Erythroblast (primary cell): ENCODE data around the gene IDH3A.
A peak's percentile ranks its signal among the peaks of the same experiment; 100 is the strongest.

Experiments used
- DNase-seq, 2 experiments: peaks; one replicate each; lab custom pipeline; 2025; lab: John Stamatoyannopoulos, UW
- GATA1 ChIP-seq: IDR thresholded peaks from 2 replicates; pipeline ENCODE4 v1.6.1; 2011; ENCODE audit warnings: low read depth, mild to moderate bottlenecking, control low read depth, low read length, moderate library complexity
- POLR2A ChIP-seq: IDR thresholded peaks from 2 replicates; pipeline ENCODE4 v1.6.1; 2011; ENCODE audit warnings: mild to moderate bottlenecking, low read length

Gene IDH3A

DNA sequence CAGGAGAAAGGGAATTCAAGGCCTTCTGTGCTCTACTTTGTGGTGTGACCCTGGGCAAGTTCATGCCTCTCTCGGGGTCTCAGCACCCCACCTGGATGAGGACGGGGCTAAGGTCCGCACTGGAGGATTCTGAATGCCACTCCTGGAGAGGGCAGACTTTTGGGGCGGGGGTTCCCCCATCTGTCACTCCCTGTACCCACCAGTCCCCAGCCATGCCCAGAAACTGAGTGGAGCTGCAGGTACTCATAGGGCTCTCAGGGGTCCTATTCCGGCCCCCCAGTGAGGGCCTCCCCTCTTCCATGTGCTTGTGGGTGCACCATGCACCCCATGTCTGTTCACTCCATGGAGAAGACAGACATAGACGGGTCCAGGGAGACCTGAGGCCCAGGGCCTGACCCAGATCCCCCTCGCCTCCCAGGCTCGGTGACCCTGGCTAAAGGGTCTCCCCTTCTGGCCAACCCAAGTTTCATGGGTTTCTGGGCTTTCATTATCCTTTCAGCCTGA is 59.2 kb downstream of the IDH3A start:
- TF ChIP-seq POLR2A (no peak), GATA1 (no peak)
- DNase-seq: no peak

DNA sequence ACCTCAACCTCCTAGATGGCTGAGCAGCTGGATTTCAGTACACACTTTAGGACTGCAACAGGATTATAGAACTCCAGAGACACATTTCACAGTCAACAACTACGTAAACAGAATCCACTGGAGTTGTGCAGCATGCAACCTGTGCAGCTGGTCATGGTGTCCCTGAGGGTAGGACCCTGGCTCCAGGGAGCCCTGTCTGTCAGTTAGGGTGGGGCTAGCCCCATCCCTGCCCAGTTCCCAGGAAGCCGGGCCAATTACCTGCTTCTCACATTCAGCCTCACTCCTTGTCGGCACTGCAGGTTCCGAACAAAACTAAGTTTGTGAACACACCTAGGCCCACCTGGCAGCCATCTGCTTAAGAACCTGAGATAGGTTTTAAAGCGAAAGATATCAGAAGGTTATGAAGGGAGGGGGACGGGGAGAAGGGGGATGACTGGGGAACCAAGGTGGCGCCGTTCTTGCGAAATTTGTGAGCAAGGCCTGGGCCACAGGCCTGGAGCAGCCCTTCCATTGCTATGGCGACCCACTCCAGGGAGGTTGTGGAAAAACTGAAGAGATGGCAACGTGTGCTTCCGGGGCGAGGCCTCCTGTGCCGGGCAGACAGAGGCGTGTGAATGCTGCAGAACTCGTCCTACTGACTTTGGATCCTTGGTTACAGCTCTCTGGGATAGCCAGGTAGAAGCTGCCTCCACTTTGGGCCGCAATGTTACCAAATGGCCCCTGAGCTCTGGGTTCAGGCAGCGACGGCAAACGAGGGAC is 59.9 kb downstream of the IDH3A start:
- TF ChIP-seq POLR2A (no peak), GATA1 (no peak)
- DNase-seq: no peak

DNA sequence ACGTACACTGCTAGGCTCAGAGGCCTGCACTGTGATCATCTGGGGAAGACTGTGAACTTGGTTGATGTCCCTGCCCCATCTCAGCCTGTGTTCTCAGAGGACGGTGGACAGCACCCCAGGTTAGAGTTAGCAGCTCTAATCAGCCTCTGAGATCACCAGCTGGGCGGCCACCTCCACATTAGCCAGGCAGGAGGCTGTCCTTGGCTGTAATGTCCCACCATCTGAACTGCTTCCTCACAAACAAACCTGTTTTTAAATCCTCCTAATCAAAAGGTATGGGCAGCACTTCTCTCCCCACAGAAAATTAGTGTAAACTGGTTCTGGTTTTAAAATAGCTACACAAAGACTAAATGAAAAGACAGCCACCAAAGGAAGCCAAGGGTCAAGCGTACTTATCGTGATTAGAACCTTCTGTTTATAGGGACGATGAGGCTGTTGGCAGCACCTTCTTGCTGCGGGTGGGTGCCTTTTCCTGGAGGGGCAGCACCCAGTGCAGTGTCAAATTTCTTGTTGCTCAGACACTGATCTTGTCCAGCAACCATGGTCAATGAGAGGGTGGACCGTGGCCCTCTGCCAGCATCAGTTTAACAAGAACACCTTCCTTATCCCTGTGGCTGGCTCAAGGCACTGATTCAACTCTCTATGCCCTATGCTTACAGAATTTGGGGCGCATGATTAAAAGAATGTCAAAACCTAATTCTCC is 60.6 kb downstream of the IDH3A start:
- no peak for DNase-seq
- TF ChIP-seq POLR2A: no peak

DNA sequence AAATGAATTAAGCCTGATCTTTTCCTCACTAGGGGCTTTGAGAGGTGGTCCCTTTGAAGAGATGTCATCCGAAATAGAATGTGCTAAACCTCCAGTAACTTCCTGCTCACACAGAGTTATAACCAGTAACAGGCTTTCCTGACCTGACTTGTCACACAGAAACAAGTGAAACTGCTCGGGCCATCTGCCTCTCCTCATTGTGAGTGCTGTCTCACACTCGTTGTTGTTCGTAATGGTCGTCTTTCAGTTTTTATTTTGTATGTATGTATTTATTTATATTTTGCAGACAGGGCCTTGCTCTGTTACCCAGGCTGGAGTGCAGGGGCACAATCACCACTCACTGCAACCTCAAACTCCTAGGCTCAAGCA is 61.2 kb downstream of the IDH3A start:
- TF ChIP-seq POLR2A (no peak), GATA1 (no peak)
- DNase-seq: no peak

DNA sequence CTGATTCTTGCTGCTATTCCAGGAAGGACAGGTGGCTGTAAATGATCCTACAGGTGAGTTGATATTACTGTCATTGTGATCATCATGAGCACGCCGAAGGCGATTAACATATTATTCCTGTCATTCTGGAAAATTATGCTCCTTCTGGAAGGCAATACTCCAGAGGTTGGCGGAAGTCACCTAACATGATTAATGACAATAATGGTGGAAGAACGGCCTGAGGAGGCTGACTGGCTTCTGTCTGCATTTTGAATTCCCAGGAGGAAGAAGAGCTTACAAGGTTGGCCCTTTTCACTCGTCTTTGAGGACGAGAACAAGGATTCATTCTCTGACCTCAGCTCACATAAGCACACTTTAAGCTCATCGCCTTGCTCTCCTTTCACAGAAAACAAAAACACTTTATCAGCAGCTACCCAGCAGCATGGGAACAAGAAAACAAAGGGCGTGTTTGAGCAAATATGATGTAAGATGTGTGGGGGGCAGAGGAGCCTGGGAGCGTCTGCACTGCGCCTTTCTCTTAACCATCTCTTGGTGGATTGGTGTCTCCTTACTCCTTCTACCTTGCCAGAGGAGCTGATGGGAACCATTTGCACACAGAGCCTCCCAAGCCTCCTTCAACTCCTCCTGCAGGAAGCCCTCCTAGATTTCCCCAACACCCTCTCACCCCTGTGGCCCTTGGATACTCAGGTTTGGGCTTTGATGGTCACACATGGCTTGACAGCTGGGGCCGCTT is 62.2 kb downstream of the IDH3A start:
- no peak for DNase-seq
- TF ChIP-seq POLR2A: no peak
- TF ChIP-seq GATA1: no peak

DNA sequence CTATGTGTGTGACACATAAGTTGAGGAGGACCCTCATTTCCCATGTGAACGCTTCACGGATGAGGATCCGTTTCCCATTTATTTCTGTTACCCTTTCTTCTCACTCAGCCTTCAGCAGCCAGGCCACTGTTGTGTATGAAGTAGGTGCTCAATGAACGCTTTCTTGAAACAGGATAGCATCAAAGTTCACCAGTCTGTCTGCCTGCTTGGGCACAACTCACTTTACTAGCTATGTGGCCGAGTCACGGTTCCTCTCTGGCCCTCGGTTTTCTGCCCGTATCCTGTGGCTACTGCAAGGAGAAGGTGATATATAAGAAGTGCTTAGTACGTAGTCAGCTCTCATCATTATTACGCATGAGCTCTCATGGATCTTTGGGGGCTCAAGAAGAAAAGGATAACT is 62.8 kb downstream of the IDH3A start:
- DNase-seq: no peak
- TF ChIP-seq POLR2A (no peak), GATA1 (no peak)

DNA sequence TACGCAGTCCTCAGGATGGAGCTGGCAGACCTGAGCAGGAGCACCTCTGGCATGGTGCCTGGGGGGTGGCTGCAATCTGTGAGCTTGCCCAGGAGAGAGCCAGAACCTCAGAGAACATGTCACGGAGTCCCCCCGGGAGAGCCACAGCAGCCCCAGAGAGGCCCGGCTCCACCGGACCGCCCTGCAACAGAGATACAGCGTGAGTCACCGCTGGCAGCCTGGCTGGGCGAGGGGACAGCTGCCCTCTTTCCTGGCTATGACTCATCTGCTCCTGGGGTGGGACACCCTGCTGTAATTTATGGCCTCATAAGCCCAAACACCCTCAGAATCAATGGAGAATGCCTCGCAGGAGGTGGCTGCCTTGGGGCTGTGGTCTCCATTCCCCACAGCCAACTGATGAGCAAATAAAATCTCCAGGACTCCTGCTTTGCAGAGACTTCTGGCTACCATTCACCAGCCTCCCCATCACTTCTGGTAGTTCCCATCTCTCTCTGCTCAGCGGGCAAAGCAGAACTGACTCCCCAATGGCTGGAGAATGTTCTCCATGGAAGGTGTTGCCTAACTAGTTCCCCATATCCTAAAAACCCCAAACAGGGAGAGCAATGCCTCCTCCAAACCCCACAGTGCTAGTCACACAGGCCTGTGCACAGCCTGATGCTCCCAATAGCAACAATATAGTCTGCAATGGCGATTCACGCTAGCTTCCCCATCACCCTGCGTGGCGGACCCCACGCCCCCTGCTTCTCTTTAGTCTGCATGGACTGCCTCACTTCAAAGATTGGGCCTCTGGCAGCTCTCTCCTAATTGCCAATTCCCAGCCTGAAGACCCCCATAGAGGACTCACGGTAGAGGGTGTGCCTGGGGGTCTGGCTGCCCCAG is 63.6 kb downstream of the IDH3A start:
- peak; percentile 52 to 82 for DNase-seq
- TF ChIP-seq GATA1 (no peak), POLR2A (no peak)

DNA sequence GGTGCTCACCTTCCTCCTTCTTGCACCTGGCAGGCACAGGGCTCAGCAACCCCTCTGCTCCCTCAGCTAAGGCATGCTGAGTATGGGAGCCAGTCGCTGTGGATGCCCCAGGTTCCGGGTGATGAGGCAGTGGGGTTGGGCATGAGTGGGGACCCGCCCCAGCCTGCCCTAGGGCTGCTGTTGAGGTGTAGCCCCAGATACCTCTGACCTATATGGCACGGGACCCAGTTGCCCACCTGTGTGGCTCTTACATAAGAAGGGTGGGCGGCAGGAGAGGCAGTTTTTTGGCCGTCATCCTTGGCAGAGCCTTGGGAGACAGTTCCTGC is 64.2 kb downstream of the IDH3A start:
- no peak for DNase-seq
- TF ChIP-seq POLR2A (no peak), GATA1 (no peak)

DNA sequence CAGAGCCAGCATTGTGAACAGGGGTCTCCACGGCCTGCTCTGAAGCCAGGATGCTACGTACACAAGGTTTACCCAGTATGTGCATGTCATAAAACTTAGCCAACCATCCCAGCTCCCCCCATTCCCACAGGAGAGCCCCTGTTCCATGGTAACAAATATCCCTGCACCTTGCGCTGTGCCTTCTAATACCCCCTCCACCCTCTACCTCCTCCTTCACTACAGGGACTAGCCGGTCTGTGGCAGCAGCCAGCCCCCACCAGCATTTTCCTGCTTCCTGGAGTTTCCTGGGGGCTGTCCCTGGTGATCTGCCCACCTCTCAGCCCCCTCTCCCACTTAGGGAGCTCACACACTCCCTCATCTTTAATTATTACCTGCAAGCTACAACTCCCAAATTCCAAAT is 64.8 kb downstream of the IDH3A start:
- DNase-seq: no peak
- no peak for TF ChIP-seq GATA1
- no peak for TF ChIP-seq POLR2A

DNA sequence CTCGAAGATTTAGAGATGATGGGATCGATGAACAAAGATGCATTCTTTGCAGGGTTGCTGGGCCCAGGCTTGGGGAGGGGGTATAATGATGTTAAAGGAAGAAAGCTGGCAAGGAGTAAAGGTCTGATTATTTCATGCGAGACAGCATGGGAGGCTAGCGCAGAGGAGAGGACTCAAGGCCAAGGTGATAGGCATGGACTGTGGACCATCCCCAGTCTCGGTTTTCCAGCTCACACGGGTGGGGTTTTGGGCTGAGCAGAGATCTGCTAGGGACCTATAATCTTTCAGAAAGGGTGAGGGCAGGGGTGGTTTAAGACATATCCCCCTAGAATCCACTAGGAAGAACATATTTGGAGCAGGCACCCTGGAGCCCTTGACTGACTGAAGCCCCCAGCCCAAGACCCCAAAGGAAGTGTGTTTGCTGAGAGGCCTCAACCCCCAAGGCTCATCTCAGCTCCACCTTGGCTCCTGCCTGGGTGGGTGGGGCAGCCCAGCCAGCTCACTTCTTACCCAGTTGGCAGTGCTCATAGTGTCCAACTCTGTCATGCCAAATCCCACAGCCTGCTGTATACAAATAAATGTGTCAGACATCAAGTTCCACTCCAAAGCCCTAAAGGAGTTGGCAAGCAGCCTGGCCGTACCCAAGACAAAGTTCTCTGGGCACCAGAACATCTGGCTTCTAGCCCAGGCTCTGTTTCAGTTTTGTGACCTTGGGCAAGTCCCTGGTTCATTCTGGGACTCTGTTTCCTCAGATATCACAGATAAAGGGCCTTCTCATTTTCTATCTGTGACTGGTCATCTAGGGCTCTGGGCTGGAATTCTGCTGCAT is 67.3 kb downstream of the IDH3A start:
- no peak for DNase-seq
- TF ChIP-seq GATA1 (no peak), POLR2A (no peak)

DNA sequence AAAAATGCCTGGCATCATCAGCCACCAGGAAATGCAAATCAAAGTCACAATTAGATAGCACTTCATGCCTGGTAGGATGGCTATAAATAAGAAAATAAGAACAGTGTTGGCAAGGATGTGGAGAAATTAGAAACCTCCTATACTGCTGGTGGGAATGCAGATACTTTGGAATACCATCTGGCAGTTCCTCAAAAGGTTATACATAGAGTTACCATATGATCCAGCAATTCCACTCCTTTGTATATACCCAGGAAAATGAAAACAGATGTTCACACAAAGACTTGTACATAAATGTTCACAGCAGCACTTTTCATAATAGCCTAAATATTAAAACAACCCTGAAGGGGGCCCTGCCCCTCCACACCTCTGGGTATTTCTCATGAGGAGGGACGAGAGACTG is 71.6 kb downstream of the IDH3A start:
- TF ChIP-seq GATA1 (no peak), POLR2A (no peak)

More for the DNA sequence above, 71.6 kb downstream of the IDH3A start:
- DNase-seq: no peak
